ENCODE results near the gene FCF1.
"Not testable (repeated sequence)": the region's sequence is repeated elsewhere in the genome, so short reads cannot be mapped to it uniquely, and the experiment has no call there.

The FCF1 gene

GRCh38 chr14:74702293-74702692 lies 10.7 kb upstream of the FCF1 start:
- no peak for DNase-seq

DNA sequence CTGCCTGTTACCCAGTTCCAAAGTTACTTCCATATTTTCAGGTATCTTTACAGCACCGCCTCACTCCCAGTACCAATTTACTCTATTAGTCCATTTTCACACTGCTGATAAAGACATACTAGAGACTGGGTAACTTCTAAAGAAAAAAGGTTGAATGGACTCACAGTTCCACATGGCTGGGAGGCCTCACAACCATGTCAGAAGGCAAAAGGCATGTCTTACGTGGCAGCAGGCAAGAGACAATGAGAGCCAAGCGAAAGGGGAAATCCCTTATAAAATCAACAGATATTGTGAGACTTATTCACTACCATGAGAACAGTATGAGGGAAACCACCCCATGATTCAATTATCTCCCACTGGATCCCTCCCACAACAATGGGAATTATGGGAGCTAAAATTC lies 9.9 kb upstream of the FCF1 start:
- DNase-seq: no peak

GRCh38 chr14:74704656-74705055 lies 8.3 kb upstream of the FCF1 start:
- DNase-seq: no peak

DNA sequence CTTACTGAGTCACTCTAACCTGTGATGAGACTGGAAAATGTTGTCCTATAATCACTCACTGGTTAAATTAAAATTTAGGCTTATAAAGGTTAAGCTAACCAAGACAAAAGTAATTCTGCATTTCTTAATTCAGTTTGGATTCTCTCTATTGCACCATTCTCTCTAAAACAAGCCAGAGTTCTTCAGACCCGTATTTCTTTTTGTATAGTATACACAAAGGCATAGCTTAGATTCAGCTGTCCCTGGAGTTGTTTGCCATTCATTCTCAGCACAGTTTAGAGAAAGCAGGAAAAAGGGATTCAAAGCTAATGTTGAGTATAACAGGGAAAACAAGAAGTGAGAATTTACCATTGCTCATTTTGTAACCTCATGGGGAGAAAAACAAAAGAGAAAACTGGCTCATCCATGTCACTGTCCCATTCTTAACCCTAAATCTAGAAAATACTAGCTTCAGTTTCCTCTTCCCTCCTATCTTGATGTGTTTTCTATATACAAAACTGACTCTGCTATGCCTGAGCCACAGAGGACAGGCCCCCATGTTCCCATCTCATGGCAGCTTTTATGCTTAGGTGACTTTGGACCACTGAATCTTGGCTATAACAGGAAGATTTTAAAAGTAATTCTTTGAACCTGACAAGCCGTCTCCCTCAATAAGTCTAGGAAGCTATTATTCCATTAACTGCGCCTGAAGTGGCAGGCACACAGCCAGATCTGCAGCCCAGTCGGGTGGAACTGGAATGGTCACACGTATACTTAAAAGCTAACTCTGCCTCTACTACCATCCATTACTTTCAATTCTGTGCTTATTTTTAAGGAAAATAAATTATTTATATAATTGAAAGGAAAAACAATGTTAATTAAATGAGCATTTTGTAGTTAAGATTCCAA lies 7.1 kb upstream of the FCF1 start:
- peak; percentile 23 for DNase-seq

- DNase-seq: no peak
Measured at GRCh38 chr14:74710480-74710879, 2.5 kb upstream of the FCF1 start.

DNA sequence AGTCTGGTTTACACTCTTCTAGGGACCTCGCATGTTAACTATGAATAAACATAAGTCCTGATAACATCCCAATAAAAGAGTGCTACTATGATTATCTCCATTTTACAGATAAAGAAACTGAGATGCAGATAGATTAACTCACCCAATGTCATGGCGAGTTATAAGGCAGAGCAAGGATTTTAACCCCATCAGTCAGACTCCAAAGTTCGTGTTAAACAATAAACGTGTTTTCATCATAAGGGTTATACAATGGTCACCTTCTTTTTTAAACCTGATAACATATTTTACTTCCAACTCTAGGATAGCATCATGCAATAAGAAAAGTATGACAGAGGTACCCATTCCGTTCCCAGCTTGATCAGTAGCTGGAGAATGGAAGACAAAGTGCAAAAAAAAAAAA lies 1.3 kb upstream of the FCF1 start:
- no peak for DNase-seq

DNA sequence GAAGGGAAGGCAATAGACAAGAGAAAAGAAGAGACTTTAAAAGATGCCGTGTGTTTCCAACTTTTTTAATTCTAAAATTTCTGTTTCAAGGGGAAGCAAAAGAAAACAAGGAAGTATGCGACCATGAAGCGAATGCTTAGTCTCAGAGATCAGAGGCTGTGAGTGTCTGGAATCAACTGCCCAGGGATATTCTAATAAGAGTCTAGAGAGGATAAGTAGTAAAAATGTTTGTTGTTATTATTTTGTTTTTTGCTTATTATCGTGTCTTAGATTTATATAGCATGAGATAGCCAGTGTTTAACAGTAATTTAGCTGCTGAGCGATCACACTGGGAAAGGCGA lies 421 bp downstream of the FCF1 start:
- DNase-seq: no peak

DNA sequence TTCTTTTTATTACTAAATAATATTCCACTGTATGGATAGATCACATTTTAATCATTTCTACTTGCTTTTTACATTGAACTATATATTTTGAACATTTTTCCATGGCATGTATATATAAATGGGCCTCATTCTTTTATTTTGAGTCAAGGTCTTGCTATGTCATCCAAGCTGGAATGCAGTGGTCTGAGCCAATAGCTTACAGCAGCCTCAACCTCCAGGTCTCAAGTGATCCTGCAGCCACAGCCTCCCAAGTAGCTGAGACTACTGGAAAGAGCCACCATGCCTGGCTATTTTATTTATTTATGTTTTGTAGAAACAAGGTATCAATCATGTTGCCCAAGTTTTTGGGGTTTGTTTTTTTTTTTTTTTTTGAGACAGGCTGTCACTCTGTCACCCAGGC lies 7.6 kb downstream of the FCF1 start:
- no peak for DNase-seq

DNA sequence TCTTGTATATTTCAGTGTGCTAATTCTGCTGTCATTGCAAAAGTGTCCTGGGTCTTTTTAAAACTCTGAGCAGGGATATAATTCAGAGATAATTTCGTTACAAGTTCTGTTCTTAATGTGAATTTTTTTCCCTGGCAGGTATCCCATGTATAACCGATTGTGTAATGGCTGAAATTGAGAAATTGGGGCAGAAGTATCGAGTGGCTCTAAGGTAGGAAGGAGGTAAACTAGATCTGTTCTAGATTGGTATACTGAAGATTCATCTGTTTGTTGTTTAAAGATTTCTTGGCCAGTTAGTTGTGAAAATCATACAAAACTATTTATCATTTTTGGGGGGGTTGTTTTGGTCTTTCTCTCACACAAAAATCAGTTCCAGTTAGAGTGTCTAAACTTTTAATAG lies 10.2 kb downstream of the FCF1 start:
- DNase-seq: no peak

DNA sequence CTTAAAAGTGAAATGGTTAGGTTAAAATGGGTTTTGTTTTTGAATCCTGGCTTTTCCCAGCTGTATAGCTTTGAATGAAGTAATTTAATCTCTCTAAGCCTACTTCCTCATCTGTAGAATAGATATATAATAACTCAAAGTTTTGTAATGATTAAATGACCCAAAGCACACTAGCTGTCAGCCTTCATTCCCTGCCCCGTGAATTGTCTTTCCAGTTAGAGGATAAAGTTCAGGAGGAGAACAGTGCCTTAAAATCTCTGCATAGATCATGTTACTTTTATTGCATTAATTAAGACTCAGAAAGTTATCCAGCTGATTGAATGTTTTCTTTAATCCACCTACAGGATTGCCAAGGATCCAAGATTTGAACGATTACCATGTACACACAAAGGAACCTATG lies 19.4 kb downstream of the FCF1 start:
- no peak for DNase-seq

DNA sequence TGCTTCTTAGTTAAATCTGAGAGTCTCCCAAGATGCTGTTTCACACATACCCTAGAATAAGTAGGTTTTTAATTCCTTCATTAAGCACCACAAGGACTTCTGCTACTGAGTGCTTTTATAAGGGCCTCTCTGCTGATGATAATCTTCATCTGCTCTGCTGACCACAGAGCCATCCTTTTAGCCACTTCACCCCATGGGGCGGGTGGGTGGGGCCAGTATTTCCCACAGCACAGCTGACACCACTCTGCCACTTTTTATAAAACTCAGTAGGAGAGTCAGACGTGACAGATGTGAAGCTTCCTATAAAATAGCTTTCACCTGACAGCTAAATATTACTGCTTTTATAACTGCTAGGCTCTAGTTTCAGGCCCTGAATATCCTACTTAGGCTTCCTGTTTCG lies 20.3 kb downstream of the FCF1 start:
- peak; percentile 2 for DNase-seq

- no peak for DNase-seq
Measured at GRCh38 chr14:74735125-74735524, 22.2 kb downstream of the FCF1 start.

DNA sequence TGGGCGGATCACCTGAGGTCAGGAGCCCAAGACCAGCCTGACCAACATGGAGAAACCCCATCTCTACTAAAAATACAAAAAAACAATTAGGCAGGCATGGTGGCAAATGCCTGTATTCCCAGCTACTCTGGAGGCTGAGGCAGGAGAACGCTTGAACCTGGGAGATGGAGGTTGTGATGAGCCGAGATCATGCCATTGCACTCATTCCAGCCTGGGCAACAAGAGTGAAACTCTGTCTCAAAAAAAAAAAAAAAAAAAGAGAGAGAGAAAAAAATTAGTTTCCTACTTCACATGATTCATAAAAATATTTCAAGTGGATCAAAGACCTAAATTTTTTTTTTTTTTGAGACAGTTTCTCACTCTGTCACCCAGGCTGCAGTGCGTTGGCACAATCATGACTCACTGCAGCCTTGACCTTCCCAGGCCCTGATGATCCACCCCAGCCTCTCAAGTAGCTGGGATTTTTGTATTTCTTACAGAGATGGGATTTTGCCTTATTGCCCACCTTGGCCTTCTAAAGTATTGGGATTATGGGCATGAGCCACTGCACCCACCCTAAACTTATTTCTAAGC lies 24.9 kb downstream of the FCF1 start:
- no peak for DNase-seq

GRCh38 chr14:74739293-74740030 lies 26.5 kb downstream of the FCF1 start:
- DNase-seq: no peak

DNA sequence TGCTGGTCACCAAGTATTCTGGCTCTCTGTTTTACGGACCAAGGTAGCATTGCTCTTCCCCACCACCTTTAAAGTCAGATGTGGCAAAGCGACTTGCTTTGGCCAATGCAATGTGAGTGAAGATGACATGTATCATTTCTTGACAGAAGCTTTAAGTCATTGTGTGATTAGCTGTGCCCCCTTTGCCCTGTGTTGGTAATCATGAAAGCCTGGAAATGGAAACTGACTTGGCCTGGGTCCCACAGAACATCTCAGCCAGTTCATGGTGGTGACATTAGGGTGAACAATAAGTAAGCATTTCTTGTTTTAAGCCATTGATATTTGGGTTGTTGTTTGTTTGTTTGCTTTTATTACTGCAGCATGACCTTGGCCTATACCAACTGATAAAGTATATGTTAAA lies 34.3 kb downstream of the FCF1 start:
- no peak for DNase-seq

DNA sequence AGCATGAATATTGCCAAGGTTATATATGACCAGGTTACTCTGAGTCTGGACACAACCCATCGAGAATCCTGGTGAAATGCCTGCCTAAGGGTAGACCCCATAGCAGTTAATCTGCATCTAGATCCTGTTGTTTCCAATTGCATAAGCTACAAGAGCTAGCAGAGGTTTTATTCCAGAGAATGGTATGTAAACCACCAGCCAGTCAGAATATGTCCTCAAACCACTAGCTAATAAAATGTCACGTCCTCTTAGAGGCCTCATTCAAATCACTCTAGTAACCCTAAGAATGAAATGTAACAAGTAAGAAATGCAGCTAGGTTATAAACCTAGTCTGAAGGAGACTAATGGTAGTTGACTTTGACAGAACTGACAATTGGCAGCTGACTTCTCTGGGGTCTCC lies 41.2 kb downstream of the FCF1 start:
- DNase-seq: no peak

DNA sequence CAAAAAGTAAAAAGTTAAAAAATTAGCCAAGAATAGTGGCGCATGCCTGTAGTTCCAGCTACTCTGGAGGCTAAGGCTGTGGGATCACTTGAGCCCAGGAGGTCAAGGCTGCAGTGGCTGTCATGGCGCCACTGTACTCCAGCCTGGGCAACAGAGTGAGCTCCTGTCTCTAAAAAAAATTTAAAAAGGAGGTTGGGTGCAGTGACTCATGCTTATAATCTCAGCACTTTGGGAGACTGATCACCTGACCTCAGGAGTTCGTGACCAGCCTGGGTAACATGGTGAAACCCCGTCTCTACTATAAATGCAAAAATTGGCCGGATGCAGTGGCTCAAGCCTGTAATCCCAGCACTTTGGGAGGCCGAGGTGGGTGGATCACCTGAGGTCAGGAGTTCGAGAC lies 42.0 kb downstream of the FCF1 start:
- no peak for DNase-seq

DNA sequence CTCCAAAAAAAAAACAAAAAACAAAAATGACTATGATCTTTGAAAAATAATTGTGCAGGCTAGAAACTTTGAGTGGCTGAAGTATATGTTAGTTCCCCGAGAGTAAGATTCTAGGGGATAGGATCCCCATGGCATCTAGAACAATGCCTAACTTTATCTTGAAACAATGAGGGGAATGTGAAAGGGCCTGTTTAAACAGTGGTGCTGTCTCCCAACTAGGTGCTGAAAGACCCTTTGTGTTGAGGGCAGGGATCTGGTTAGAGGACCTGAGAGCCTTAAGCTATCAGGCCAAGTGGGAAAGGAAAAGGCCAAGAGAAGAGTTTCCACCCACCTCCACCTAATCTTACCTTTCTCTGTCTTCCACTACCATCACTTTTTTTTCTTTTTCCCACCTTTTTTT lies 43.4 kb downstream of the FCF1 start:
- no peak for DNase-seq

DNA sequence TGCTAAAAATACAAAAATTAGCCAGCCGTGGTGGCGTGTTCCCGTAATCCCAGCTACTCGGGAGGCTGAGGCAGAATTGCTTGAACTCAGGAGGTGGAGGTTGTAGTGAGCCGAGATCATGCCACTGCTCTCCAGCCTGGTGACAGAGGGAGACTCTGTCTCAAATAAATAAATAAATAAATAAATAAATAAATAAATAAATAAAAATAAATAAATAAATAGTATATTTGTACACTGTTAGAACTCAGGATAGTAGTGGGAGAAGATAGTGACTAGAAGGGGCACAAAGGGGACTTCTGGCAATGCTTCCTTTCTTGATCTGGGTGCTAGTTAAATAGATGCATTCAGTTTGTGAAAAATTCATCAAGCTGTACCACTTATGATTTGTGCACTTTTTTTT lies 45.6 kb downstream of the FCF1 start:
- not testable (repeated sequence) for DNase-seq

DNA sequence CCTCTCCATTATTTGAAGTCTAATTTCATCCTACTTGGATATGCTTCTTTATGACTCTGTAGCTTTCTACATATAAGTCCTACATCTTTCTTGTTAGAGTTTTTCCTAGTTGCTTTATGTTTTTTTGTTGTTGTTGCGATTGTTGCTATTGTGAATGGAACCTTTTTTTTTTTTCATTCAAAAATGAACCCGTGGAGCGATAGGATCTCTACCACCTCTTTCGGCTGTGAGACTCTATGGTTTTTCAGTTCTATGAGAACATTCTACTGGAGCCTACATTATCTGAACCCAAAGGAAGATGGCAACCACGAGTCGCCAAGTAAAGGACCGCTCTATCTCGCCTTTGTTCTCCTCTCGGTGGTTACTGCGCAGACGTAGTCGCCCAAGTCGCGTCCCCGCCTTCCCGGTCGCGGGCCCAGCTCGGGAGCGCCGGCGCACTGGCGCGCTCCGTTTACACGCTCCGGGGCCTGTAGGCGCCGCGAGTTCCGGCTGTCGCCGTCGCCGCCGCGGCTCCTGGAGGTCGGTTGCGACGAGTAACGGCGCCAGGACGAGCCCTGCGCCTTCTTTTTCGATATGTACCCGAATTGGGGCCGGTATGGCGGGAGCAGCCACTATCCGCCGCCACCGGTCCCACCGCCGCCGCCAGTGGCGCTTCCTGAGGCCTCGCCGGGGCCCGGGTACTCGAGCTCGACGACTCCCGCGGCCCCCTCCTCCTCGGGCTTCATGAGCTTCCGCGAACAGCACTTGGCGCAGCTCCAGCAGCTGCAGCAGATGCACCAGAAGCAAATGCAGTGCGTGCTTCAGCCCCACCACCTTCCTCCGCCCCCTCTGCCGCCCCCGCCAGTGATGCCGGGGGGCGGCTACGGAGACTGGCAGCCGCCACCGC lies 50.2 kb downstream of the FCF1 start, which contains the start of gene YLPM1:
Gene YLPM1 (plus strand): TSS at position 400 of the 886 bp plus-strand sequence. CDS start 174 bp downstream, at position 574.
- peak; percentile 97 for DNase-seq

- DNase-seq: peak; percentile 23
Measured at GRCh38 chr14:74763803-74764531, 51.0 kb downstream of the FCF1 start.

GRCh38 chr14:74765721-74766120 lies 52.8 kb downstream of the FCF1 start:
- no peak for DNase-seq
